Measurements from ENCODE around the gene ADCY6.

ADCY6 gene

DNA sequence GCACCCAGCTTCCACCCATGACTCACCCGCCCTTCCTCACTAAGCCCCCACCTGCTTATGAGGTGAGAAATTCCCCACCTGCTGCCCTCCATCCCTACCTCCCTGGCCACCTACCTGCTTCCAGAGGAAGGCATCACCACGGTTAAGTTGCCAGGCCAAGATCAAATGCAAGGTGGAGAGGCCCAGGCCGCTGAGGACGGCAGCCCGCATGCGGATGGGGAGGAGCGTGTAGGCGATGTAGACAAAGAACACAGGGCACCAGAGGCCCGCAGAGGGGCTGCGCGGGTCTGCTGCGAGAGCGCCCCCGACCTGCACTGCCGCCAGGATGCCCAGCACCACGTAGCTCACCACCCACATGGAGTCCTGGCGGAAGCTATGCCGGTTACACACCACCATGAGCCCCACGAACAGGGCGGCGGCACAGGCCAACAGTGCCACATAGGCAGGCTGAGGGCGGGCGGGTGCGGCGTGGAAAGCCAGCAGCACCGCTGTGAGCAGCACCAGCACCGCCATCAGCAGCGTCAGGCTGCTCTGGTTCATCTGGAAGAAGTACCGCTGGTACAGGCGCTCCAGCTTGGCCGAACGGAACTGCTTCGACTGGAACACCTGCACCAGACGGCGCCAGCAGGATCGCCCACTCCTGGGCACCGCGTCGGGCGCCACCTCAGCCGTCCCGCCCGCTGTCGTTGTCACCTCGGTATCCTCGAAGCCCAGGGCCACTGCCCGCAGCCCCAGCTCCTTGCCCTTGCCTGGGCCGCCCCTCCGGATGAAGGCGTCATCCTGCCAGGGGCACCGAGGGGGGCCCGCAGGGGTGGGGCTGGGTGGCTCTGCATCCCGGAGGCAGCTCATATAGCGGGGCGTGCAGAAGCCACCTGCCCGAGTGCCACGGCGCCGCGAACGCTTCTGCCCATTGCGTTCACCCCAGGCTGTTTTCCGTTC is 6.2 kb downstream of the ADCY6 start:
- DNase-seq, result no peak

DNA sequence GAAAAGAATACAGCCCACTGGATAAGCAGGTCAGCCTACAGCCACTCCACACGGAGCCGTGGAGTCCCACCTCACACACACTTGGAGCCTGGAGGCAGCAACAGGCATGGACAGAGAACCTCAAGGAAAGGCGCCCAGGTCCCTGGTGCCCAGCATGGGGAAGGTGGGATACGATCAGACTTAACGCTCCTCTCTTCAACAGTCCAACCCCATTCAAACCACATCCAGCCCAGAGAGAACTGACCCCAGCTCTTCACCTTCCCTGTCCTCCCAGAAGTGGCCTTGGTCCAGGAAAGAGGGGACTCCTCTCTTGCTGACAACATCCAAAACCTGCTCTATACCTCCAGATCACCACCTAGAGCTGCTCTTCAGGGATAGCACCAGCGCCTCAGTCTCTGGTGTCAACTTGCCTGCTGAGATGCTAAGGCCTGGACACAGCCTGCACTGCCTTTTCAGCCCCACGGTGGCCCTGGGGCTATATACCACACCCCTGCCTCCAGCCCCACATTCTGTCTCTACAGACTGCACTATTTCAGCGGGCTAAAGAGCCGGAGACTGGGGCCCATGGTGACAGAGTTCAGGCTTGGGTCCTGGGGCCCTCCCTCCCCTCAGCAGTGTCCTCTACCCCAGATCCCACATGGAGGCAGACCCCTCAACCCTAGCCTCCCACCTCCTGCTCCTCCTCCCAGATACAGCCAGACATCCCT is 7.0 kb downstream of the ADCY6 start:
- DNase-seq, result no peak

DNA sequence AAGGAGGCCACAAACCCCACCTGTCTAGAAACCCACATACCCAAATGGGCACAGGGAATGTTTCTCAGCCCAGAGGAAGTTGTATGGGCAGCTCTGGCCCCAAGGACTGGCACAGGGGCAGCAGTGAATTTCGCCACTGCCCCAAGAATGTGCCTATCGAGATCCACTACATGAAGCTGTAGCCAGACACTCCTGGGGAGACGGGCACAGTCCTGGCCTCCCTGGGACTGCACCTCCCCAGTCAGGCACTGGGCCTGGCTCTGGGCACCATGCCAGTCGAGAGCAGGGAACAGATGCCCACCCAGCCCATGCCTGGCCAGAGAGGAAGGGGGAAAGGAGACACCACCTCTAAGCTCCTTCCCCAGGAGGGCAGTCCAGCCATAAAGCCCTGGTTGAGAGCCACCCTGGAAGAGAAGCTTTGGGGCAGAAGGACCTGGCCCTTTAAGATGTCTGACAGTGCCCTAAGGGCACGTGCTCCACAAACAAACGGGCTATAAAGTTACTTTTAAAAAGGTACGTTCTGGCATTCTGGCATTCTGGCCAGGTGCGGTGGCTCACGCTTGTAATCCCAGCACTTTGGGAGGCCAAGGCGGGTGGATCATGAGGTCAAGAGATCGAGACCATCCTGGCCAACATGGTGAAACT is 8.4 kb downstream of the ADCY6 start:
- DNase-seq, result no peak

DNA sequence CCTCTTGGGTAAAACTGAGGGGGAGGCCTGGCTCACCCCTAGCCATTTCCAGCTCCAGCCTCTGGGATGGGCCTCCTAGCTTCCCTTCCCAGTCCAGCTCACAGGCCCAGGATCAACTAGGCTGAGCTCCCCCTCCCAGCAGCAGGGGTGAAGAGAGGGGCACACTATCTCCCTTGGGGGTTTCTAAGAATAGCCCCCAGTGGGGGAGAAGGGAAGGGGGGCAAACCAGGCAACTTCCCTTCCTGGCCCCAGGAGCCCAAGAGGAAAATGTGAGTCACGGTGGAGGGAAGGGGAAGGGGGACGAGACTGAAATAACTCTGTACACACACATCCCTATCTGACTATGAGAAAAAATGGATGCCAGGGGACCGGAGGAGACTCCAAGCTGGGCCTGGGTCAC is 9.0 kb downstream of the ADCY6 start:
- DNase-seq, result peak; percentile 81

DNA sequence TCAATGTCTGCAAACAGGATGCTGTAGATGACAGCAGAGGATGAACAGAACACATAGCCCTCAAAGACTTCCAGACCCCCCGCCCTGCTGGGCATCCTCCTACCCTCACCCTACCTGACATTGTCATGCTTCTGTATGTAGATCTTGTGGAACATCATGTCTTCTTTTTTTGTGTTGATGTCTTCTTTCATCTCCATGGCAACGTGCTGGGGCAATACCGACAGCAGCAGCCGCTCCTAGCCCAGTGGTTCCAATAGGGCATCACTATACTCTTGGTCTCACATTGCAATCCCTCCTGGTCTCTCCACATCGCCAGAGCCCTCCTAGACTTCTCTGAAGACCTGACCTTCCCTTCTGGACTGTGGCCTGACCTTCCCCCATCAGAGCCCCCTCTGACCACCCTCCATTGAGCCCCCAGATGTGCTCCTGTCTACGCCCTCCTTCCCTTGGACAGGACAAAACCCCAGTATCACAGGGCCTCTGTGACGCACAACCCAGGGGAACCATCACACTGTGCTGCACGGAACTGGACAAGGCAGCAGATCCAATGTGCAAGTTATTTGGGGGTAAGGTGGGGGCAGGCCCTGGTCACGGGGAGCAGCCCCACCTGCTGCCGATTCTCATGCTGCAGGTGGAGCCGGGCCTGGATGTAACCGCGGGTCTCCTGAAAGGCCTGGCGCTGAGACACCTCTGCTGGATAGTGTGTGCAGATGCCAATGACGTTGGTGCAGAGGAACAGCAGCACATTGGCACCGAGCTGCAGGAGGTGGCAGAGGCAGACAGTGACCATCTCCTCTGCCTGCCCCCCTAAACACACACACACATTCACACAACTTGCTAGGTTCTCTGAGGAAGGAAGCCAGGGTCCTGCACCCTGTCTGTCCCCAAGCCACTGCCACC is 11.1 kb downstream of the ADCY6 start:
- no peak for DNase-seq

DNA sequence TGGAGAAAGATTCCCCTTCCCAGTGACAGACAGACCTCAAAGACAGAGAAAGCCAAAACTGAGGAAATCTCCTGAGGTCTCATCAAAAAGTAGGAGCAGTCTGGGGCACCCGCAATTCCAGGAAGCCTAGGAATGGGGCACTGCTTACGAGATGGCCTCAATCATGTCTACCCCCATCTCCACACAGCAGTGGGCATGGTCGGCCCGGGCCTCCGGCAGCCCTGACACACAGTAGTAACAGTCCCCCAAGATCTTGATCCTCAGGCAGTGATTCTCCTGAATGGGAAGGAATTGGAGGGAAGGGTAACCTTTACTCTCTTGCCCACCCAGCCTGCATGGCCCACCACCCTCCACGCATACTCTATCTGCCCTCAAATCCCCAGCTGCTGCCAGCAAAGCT is 11.9 kb downstream of the ADCY6 start:
- no peak for DNase-seq

DNA sequence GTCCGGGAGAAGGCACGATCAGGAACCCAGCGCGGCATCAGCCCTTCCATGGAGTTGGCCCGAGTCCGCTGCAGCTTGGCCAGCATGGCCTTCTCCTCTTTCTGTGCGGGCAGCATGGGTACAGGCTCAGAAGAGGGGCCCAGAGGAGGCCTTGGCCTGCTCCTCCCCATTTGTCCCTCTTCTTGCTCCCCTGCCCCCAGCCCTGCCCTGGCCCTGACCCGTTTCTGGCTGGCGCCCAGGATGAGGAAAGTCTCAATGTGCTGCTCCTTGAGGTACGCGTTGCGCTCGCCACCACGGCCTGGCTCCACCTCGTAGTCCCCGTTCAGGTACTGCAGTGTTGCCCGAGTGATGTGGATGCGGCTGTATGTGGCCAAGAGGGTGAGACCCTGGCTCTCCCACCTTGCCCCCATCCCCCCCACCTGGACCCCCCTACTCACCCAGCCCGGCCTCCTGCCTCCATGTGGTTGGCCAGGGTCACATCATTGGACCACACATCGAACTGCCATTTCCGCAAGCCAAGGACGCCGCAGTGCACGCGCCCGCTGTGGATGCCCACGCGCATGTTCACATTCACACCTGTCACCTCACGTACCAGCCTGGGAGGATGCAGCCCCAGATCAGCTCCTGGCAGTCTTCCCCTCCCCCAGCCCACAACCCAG is 12.8 kb downstream of the ADCY6 start:
- DNase-seq, result no peak

DNA sequence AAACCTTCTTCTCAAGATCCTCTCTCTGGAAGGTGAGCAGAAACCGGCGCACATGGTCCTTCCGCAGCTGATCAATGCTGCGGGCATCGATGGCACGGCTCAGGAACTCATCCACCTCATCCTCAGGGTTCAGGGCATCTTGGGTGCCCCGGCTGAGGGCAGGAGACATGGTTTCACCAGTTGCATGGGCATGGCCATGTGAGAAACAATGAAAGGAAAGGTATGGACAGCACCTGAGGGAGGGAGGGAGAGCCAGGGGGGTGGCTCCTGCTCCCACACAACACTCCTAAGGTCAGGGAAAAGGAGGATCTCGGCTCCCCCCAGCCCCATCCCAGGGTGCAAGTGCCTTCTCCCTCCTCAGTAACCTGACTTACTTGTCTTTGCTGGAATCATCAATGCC is 13.6 kb downstream of the ADCY6 start:
- DNase-seq, result no peak

DNA sequence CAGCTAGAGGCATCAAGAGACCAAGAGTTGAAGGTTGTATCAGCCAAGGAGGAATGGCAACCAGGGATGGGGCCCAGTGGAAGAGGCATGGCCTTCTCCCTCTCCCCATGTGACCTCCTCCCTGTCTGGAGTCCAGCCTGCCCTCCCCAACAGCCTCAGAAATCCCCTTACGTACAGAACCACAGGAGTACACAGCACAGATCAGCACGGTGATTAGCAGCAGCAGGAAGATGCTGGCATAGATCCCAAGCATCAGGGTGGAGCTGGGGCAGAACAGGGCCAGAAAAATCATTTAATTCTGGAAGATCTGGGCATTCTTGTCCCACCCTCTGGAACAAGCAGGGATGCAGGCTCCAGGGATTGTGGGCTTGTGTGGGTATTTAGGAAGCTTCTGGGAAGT is 14.4 kb downstream of the ADCY6 start:
- no peak for DNase-seq

DNA sequence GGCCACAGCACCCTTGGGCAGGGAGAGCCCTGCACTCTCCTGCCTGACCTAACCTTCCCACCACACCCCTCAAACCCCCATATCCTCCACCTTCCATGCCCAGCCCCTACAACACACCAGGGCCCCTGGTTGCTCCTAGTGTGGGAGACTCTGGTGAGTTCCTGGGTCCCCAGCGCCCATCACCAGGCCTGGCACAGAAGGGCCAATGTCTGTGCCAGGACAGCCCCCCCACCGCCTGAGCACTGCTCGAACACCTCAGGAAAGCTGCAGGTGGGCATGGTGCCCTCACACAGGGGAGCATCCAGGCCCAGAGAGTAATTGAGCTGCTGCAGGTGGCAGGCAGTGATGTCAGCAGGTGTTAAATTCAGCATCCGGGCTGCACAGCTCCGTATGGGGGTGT is 15.2 kb downstream of the ADCY6 start:
- DNase-seq, result no peak

DNA sequence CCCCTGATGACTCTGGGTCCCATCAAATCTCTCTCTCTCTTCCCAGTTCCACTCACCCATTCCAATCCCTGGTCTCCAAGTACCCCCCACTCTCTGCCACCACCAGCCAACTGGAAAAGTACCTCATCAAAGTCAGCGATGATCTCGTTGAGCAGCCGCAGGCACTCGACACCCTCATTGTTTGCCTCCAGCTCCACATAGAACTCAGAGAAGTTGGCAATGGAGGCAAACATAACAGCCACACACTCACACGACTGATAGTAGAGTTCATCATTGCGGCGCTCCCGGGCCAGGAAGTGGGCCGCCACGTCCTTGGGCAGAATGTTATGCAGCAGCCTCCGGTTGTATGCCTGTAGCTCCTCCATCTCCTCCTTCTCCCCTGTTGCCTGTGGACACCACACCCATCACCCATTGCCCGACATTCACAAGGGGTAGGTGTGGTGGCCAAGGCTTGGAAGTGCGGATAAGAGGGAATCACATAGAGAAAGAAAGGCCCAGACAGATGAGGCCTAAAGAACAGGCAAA is 17.2 kb downstream of the ADCY6 start:
- no peak for DNase-seq

DNA sequence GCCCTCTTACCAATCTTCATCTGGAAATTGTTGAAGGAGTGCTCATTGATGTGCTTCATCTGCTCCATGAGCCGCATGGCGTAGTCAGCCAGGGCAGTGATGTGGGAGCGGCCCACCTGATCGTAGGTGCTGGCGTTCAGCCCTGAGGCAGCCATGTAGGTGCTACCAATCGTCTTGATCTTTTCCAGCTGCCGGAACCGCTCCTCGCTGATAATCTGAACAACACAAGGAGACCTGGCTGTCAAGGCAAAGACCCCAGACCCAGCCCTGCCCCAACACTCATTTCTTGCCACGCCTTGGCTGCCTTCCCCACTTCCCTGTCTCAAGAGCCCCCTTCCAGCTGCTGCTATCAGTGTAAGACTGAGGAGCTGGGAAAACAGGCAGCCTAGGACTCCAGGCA is 18.1 kb downstream of the ADCY6 start:
- no peak for DNase-seq

DNA sequence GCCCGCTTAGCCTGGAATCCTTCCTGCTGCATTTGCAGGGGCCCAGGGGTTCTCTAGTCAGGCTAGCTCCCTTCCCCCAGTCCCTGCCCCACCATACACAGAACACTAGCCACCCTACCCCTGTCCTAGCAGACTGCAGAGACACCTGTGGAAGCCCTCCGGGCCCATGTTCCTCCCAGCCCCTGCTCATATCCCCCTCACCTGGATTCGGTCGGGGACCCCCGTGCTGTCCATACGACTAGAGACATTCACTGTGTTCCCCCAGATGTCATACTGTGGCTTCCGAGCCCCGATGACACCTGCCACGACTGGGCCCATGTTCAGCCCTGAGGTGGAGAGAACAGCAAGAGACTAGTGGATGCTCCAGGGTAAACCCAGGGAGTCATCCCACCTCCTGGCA is 20.2 kb downstream of the ADCY6 start:
- no peak for DNase-seq

DNA sequence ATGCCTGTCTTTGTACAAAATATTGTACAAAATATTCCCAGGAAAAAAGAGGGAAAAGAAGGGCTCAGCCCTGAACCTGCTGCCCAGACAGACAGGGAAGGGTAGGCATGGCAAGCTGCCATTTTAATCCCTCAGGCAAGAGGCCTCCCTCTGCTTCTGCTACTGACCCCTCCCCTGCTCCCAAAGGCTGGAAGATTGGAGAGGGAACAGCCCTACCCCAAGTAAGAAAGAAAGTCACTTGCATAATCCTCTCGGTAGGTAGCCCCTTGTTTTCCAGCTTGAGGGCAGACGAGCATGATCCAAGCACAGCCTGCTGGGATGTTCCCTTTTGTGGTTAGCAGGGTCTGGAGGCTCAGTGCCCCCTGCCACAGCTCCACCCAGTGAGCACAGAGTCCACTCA is 20.7 kb downstream of the ADCY6 start:
- no peak for DNase-seq

DNA sequence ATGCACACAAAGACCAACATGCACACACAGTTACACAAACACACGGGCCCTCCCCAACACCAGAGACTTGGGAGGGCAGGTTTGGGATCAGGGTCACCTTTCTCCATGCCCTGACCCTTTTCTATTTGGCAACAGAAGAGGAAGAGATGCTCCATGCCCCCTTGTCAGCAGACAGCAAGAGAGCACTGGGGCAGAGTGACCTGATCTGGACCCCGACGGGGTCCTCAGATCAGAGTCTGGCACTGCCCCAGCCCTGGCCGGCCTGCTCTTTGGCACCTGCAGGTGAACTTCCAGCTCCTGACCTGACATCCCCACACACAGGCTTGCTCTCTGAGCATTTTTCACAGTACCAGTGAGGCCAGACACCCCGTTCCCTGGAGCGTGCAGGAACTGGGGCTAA is 21.4 kb downstream of the ADCY6 start:
- DNase-seq, result no peak

DNA sequence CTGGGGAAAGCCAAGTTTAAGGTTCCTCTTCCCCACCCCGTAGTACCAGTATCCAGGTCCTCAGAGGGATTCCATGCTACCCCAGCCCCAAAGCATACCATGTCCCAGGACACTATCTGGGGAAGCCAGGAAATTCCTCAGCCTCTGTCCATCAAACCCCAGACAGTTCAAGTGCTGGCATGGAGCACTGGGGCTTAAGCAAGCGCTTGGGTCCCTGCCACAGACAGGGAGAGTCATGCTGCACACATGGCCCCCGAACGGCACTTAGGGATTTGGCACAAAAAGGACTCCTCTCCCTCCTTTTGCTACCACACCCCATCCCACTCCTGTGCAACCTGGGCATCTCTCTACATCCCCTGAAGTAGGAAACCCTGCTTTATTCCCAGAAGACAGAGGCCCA is 21.8 kb downstream of the ADCY6 start:
- no peak for DNase-seq

DNA sequence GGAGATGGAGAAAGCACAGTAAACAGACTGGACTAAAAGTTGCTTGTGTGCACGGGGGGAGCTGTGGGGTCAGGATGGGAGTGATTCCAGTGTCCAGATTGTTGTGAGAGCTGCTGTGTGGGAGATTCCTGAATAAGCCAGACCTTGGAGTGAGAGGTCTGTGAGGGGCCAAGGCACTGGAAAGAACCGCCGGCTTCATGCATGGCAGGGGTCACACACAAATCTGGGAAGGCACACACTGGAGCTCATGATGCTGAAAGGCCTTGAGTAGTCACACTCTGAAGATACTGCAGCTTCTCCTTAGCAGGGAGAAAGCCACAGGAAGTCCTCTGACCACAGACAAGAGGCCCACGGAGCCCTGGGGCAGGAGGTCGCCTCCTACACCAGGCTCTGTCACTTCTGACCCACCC is 23.1 kb downstream of the ADCY6 start:
- no peak for DNase-seq

DNA sequence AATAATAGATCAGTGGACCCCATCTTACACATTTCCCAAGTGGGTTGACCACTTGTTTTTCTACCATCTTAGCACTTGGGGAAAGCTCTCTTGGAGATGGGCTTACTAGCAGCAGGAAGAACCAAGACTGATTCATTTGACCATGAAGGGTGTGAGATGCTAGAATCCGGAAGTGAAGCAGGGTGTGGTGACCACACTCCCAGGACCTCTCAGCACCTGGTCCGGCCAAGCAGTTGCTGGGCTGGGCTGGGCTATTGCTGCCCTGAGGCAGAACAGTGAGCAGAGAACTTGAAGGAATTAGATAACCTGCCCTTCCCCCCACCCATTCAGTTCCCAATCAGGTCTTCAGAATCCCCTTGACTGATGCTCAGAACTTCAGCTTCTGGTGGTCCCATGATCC is 24.4 kb downstream of the ADCY6 start:
- DNase-seq, result no peak

DNA sequence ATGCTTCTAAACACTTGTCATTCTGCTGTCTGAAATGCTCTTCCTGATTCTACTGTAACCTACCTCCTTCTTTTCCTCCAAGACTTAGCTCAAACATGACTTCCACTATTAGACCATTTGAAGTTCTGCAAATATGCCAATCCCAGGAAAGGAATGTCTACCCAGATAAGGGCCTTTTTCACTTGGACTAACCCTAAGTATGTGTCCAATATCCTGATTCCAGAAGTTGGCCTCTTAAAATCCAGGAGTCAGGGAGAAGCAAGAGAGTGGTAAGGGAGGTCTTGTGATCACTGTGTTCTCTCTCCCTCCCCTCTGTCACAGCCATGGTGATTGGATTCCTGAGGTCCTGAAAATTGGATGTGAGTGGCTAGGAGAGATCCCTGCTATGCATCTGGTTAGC is 30.2 kb downstream of the ADCY6 start:
- DNase-seq, result no peak

DNA sequence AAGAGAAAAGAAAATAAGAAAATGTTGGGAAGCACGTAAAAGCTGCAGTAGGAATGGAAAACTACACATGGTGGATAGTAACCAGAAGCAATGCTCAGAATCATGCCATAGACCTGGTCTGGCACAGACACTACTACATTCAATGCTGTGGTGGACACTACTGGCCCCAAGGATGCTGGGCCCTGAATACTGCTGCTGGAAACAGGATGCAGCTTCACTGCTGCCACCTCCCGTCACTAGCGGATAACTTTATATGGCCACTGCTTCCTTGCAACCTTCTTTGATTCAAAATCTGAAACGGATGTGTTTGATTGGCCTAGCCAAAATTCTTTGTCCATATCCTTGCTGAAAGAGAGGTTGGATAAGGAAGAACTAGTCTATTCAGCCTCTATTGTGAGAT is 30.7 kb downstream of the ADCY6 start:
- no peak for DNase-seq

DNA sequence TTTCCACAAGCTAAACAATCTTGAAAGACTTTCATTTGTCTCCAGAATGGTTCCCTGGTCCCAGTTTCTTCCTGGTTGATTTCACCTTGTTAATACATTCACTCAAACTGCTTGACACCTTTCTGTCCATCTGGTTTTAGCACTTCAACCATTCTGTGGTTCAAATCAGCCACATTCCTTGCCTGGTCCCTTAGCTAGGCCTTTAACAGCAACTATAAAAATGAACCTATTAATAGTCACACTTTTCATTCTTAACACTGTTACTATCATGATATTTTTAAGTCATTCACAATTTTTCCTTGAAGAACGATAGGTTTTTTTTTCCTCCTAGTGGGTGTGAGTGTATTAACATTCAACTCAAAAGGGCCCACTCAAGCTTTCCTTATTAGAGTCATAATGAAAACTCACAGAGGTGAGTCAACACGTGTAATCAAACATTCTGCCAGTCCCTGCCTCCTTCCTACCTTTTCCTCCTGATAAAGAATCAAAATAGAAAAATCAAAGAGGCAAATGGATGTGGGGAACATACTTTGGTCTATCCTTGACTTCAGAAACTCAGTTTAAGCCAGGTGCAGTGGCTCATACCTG is 38.0 kb downstream of the ADCY6 start:
- DNase-seq, result no peak

Measured in fibroblast of skin of abdomen (primary cell).